K562 (cell line): Measurements from ENCODE around the gene TMEM123. TPM values are rescaled to one million over a fixed set of nuclear protein-coding genes. Genes with fewer than 3 reads are reported as not detected.
A peak's percentile ranks its signal among the peaks of the same experiment; 100 is the strongest.

Experiments used
- FUS ChIP-seq: fragments of 200-400 bp; formaldehyde crosslinking; optimal IDR thresholded peaks from 2 replicates; pipeline ENCODE3; 2017; ENCODE audit warnings: low read depth, low read length
- GTF2E2 ChIP-seq: fragments of 200-800 bp; sonication (Bioruptor generic); IDR thresholded peaks from 2 replicates; pipeline ENCODE4 v1.6.1; 2016; ENCODE audit warnings: missing genetic modification characterization, missing compliant biosample characterization
- JUN ChIP-seq, 2 experiments: sonication (generic) in 1 of 2; formaldehyde crosslinking in 1 of 2; IDR thresholded peaks; 2 replicates each; pipeline versions ENCODE4 v1.6.1 to v1.8.0; 2012 to 2022; ENCODE audit warnings: borderline replicate concordance in 2 of 2, mild to moderate bottlenecking in 2 of 2, improper control_type of control experiment in 1 of 2, low read depth in 1 of 2, low read length in 1 of 2, missing genetic modification reagents in 1 of 2
- KDM5B ChIP-seq: fragments of 200-600 bp; sonication (generic); IDR thresholded peaks from 2 replicates; pipeline ENCODE4 v1.6.1; 2012; ENCODE audit warnings: low read depth, mild to moderate bottlenecking, moderate library complexity, low read length, control low read depth, inconsistent platforms; ENCODE audit not compliant: insufficient replicate concordance
- OTX1 ChIP-seq: fragments of 450-650 bp; formaldehyde crosslinking; IDR thresholded peaks from 2 replicates; pipeline ENCODE4 v1.4.0; 2022; ENCODE audit warnings: mild to moderate bottlenecking
- SMC3 ChIP-seq: conservative IDR thresholded peaks from 2 replicates; pipeline ENCODE4 v1.6.1; 2011; ENCODE audit warnings: low read depth, low read length, improper control_type of control experiment; ENCODE audit not compliant: insufficient read depth
- TSC22D4 ChIP-seq: fragments of 450-650 bp; IDR thresholded peaks from 2 replicates; pipeline ENCODE4 v1.6.1; 2016; ENCODE audit warnings: missing genetic modification characterization, missing biosample characterization, control low read depth
- ZNF311 ChIP-seq: fragments of 250-450 bp; sonication (Bioruptor Pico); IDR thresholded peaks from 2 replicates; pipeline ENCODE4 v1.4.0; 2020; ENCODE audit warnings: mild to moderate bottlenecking, moderate library complexity
- ZNF408 ChIP-seq: fragments of 250-450 bp; sonication (Bioruptor Pico); IDR thresholded peaks from 2 replicates; pipeline ENCODE4 v1.4.0; 2020; ENCODE audit warnings: low read depth, mild to moderate bottlenecking, moderate library complexity
- polyA plus RNA-seq, 8 experiments: library from polyadenylated mRNA; depleted of rRNA in 4 of 8; stranded (reverse) in 5 of 8; unstranded in 3 of 8; fragments of >200 nt; fragmentation: Nextera tagmentation in 2 of 8; fragmentation: Illumina TruSeq in 1 of 8; extraction: Ambion mirVana in 2 of 8; extraction: Trizol in 1 of 8; gene quantifications; 2 replicates each; pipeline versions ENCODE4 v1.2.1 to v1.2.3, GENCODE V29; 2011 to 2014; ENCODE audit warnings: inconsistent platforms in 1 of 8, missing spikeins in 1 of 8
- total RNA-seq, 7 experiments: library from RNA; depleted of rRNA in 6 of 7; stranded (reverse); fragments of >200 nt in 6 of 7; fragmentation: Illumina TruSeq in 2 of 7; extraction: Trizol in 2 of 7; gene quantifications; 2 replicates each; pipeline versions ENCODE4 v1.2.1 to v1.2.3, GENCODE V29; 2011 to 2021; ENCODE audit warnings: low replicate concordance in 1 of 7
- TF ChIP-seq, protein P1 (sequence below): fragments of 200-600 bp; sonication (generic); IDR thresholded peaks from one replicate; pipeline ENCODE4 v1.6.1; 2012; ENCODE audit warnings: mild to moderate bottlenecking, low read depth, low read length, inconsistent platforms
- TF ChIP-seq, protein P2 (sequence below), 2 experiments: fragments of 450-650 bp in 1 of 2; sonication (generic) in 1 of 2; formaldehyde crosslinking in 1 of 2; IDR thresholded peaks in 1 of 2; conservative IDR thresholded peaks in 1 of 2; 2 replicates each; pipeline versions ENCODE4 v1.6.1 to v1.8.1; 2016 to 2023; ENCODE audit warnings: mild to moderate bottlenecking in 2 of 2, moderate library complexity in 2 of 2, inconsistent platforms in 1 of 2, missing genetic modification reagents in 1 of 2
- TF ChIP-seq, protein P3 (sequence below): sonication (generic); formaldehyde crosslinking; IDR thresholded peaks from 2 replicates; pipeline ENCODE4 v1.8.0; 2022; ENCODE audit warnings: mild to moderate bottlenecking, missing genetic modification reagents

Gene TMEM123
- total and polyA plus RNA-seq, 9 of the 15 experiments (the other 6 are each of a cell fraction or from before 2014, with no cell fraction given): 19.8 to 344 (median 82.4) TPM

DNA sequence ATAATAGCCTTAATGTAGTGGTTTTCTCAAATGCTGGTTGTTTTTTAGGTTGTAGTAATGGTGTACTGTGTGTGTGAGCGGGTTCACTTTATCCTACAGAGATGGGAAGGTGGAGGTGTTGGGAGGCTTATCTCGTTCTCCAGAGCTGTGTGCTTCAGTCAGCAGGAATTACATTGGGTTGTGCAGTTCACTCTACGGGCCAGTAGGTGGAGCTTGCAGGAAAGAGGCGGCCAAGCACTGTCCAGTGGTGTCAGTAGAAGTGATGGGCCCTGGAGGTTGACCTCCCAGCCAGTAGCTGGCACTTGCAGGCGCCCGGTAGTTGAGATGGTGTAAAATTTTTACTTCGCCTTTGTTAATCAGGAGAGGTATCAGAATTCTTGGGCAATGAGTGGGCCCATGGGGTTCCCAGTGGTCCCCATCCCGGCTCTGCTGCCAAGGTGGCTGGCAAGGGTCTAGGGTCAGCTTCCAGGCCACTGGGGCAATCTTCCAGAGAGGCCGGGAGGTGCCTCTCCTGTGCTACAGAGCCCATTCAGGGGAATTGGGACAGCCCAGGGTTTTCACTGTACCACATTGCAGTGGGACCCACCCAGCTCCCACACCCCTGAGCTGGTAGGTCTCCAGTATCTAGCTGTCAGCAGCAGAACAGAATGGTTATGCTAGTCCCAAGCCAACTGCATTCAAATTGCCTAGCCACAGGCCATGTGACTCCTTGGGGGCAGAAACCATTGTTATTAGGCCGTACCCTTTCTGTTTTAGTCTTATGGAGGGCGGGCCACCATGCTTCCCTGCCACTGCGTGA lies 61.7 kb downstream of the TMEM123 start (continued):
- TF ChIP-seq, protein P1, sequence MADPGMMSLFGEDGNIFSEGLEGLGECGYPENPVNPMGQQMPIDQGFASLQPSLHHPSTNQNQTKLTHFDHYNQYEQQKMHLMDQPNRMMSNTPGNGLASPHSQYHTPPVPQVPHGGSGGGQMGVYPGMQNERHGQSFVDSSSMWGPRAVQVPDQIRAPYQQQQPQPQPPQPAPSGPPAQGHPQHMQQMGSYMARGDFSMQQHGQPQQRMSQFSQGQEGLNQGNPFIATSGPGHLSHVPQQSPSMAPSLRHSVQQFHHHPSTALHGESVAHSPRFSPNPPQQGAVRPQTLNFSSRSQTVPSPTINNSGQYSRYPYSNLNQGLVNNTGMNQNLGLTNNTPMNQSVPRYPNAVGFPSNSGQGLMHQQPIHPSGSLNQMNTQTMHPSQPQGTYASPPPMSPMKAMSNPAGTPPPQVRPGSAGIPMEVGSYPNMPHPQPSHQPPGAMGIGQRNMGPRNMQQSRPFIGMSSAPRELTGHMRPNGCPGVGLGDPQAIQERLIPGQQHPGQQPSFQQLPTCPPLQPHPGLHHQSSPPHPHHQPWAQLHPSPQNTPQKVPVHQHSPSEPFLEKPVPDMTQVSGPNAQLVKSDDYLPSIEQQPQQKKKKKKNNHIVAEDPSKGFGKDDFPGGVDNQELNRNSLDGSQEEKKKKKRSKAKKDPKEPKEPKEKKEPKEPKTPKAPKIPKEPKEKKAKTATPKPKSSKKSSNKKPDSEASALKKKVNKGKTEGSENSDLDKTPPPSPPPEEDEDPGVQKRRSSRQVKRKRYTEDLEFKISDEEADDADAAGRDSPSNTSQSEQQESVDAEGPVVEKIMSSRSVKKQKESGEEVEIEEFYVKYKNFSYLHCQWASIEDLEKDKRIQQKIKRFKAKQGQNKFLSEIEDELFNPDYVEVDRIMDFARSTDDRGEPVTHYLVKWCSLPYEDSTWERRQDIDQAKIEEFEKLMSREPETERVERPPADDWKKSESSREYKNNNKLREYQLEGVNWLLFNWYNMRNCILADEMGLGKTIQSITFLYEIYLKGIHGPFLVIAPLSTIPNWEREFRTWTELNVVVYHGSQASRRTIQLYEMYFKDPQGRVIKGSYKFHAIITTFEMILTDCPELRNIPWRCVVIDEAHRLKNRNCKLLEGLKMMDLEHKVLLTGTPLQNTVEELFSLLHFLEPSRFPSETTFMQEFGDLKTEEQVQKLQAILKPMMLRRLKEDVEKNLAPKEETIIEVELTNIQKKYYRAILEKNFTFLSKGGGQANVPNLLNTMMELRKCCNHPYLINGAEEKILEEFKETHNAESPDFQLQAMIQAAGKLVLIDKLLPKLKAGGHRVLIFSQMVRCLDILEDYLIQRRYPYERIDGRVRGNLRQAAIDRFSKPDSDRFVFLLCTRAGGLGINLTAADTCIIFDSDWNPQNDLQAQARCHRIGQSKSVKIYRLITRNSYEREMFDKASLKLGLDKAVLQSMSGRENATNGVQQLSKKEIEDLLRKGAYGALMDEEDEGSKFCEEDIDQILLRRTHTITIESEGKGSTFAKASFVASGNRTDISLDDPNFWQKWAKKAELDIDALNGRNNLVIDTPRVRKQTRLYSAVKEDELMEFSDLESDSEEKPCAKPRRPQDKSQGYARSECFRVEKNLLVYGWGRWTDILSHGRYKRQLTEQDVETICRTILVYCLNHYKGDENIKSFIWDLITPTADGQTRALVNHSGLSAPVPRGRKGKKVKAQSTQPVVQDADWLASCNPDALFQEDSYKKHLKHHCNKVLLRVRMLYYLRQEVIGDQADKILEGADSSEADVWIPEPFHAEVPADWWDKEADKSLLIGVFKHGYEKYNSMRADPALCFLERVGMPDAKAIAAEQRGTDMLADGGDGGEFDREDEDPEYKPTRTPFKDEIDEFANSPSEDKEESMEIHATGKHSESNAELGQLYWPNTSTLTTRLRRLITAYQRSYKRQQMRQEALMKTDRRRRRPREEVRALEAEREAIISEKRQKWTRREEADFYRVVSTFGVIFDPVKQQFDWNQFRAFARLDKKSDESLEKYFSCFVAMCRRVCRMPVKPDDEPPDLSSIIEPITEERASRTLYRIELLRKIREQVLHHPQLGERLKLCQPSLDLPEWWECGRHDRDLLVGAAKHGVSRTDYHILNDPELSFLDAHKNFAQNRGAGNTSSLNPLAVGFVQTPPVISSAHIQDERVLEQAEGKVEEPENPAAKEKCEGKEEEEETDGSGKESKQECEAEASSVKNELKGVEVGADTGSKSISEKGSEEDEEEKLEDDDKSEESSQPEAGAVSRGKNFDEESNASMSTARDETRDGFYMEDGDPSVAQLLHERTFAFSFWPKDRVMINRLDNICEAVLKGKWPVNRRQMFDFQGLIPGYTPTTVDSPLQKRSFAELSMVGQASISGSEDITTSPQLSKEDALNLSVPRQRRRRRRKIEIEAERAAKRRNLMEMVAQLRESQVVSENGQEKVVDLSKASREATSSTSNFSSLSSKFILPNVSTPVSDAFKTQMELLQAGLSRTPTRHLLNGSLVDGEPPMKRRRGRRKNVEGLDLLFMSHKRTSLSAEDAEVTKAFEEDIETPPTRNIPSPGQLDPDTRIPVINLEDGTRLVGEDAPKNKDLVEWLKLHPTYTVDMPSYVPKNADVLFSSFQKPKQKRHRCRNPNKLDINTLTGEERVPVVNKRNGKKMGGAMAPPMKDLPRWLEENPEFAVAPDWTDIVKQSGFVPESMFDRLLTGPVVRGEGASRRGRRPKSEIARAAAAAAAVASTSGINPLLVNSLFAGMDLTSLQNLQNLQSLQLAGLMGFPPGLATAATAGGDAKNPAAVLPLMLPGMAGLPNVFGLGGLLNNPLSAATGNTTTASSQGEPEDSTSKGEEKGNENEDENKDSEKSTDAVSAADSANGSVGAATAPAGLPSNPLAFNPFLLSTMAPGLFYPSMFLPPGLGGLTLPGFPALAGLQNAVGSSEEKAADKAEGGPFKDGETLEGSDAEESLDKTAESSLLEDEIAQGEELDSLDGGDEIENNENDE: no peak
- TF ChIP-seq, protein P2, sequence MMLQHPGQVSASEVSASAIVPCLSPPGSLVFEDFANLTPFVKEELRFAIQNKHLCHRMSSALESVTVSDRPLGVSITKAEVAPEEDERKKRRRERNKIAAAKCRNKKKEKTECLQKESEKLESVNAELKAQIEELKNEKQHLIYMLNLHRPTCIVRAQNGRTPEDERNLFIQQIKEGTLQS (IDR thresholded peaks at IDR 0.05): no peak
- TF ChIP-seq, protein P2 (CRISPR knock-in tag; conservative IDR thresholded peaks at IDR 0.05): no peak
- TF ChIP-seq FUS (no peak), SMC3 (peak; percentile 72), TSC22D4 (no peak), KDM5B (no peak), JUN (IDR thresholded peaks at IDR 0.05; ENCODE audit: borderline replicate concordance, low read depth, low read length) (no peak), JUN (CRISPR knock-in tag; IDR thresholded peaks at IDR 0.05; ENCODE audit: borderline replicate concordance) (no peak), GTF2E2 (tag) (no peak), ZNF311 (no peak), OTX1 (CRISPR knock-in tag) (0 out of 2 replicates have a peak, but pooled peaks have one; percentile 53), ZNF408 (CRISPR knock-in tag) (no peak)
- TF ChIP-seq, protein P3, sequence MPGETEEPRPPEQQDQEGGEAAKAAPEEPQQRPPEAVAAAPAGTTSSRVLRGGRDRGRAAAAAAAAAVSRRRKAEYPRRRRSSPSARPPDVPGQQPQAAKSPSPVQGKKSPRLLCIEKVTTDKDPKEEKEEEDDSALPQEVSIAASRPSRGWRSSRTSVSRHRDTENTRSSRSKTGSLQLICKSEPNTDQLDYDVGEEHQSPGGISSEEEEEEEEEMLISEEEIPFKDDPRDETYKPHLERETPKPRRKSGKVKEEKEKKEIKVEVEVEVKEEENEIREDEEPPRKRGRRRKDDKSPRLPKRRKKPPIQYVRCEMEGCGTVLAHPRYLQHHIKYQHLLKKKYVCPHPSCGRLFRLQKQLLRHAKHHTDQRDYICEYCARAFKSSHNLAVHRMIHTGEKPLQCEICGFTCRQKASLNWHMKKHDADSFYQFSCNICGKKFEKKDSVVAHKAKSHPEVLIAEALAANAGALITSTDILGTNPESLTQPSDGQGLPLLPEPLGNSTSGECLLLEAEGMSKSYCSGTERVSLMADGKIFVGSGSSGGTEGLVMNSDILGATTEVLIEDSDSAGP: no peak
